Muscle layer of duodenum (tissue), 2 donors: ENCODE results near the gene MEP1B.
"Not testable (repeated sequence)": the region's sequence is repeated elsewhere in the genome, so short reads cannot be mapped to it uniquely, and the experiment has no call there.

Experiments used
- H3K27ac ChIP-seq: one replicate; pipeline ENCODE4 v1.7.0; 2013; ENCODE audit warnings: mild to moderate bottlenecking, low read length
- H3K27me3 ChIP-seq: one replicate; pipeline ENCODE4 v1.7.0; 2013; ENCODE audit warnings: low read depth, mild to moderate bottlenecking, control low read depth, low read length
- H3K36me3 ChIP-seq, 2 donors: one replicate each; pipeline ENCODE4 v1.7.0; 2013; ENCODE audit warnings: low read length in 2 of 2, control low read depth in 1 of 2, mild to moderate bottlenecking in 1 of 2; ENCODE audit not compliant: insufficient read depth in 2 of 2, control insufficient read depth in 1 of 2
- H3K4me1 ChIP-seq, 2 donors: one replicate each; pipeline ENCODE4 v1.7.0; 2013; ENCODE audit warnings: low read length in 2 of 2, mild to moderate bottlenecking in 2 of 2, control low read depth in 1 of 2, moderate library complexity in 1 of 2; ENCODE audit not compliant: insufficient read depth in 2 of 2, control insufficient read depth in 1 of 2
- H3K4me3 ChIP-seq, 2 donors: one replicate each; pipeline ENCODE4 v1.7.0; 2013; ENCODE audit warnings: low read length in 2 of 2, low read depth in 1 of 2, mild to moderate bottlenecking in 1 of 2
- H3K9me3 ChIP-seq, 2 donors: one replicate each; pipeline ENCODE4 v1.7.0; 2013; ENCODE audit warnings: low read length in 2 of 2, control low read depth in 1 of 2, mild to moderate bottlenecking in 1 of 2; ENCODE audit not compliant: control insufficient read depth in 1 of 2
- donor health status: healthy.

MEP1B gene

GRCh38 chr18:32175265-32175664, 14.6 kb upstream of the MEP1B start:
- Histone ChIP-seq H3K27me3 (no peaks in the 10 kb centered on the region), H3K4me3 (no peak overlapping the region), H3K36me3 (no peaks in the 10 kb centered on the region), H3K4me1 (no peaks in the 10 kb centered on the region), H3K9me3 (no peaks in the 10 kb centered on the region), H3K27ac (no peak overlapping the region)

GRCh38 chr18:32176745-32177144, 13.1 kb upstream of the MEP1B start:
- not testable (repeated sequence) for H3K4me3 ChIP-seq, H3K9me3 ChIP-seq, H3K27me3 ChIP-seq, H3K27ac ChIP-seq, H3K36me3 ChIP-seq, H3K4me1 ChIP-seq

GRCh38 chr18:32177530-32177929, 12.3 kb upstream of the MEP1B start:
- H3K27me3 ChIP-seq: no peaks in the 10 kb centered on the region
- H3K4me3 ChIP-seq: no peak overlapping the region
- H3K9me3 ChIP-seq: no peaks in the 10 kb centered on the region
- H3K27ac ChIP-seq: no peak overlapping the region
- no peaks in the 10 kb centered on the region for H3K36me3 ChIP-seq
- no peaks in the 10 kb centered on the region for H3K4me1 ChIP-seq

GRCh38 chr18:32183503-32183902, 6.3 kb upstream of the MEP1B start:
- Histone ChIP-seq H3K4me3 (no peak overlapping the region), H3K9me3 (peaks cover 0 to 9% of the 10 kb centered on the region in 2 donors), H3K27ac (no peak overlapping the region), H3K27me3 (no peaks in the 10 kb centered on the region), H3K4me1 (no peaks in the 10 kb centered on the region), H3K36me3 (no peaks in the 10 kb centered on the region)

- no peaks in the 10 kb centered on the region for H3K4me1 ChIP-seq
- no peaks in the 10 kb centered on the region for H3K36me3 ChIP-seq
- no peaks in the 10 kb centered on the region for H3K27me3 ChIP-seq
- H3K27ac ChIP-seq: peak overlapping the region; percentile 34
- peak overlapping the region in 1 of 2 donors; percentile 31 for H3K4me3 ChIP-seq
- H3K9me3 ChIP-seq: no peaks in the 10 kb centered on the region
Observed at GRCh38 chr18:32190209-32190608, 370 bp downstream of the MEP1B start.

- Histone ChIP-seq H3K36me3 (no peaks in the 10 kb centered on the region), H3K27ac (no peak overlapping the region), H3K4me3 (no peak overlapping the region), H3K27me3 (no peaks in the 10 kb centered on the region), H3K9me3 (no peaks in the 10 kb centered on the region), H3K4me1 (no peaks in the 10 kb centered on the region)
Observed at GRCh38 chr18:32195881-32196815, 6.3 kb downstream of the MEP1B start.

- no peaks in the 10 kb centered on the region for H3K36me3 ChIP-seq
- no peak overlapping the region for H3K4me3 ChIP-seq
- no peaks in the 10 kb centered on the region for H3K27me3 ChIP-seq
- H3K27ac ChIP-seq: no peak overlapping the region
- no peaks in the 10 kb centered on the region for H3K4me1 ChIP-seq
- no peaks in the 10 kb centered on the region for H3K9me3 ChIP-seq
Observed at GRCh38 chr18:32200766-32201165, 10.9 kb downstream of the MEP1B start.

- Histone ChIP-seq H3K27me3 (no peaks in the 10 kb centered on the region), H3K4me3 (no peak overlapping the region), H3K27ac (peak overlapping the region; percentile 19)
Observed at GRCh38 chr18:32201948-32202672, 12.3 kb downstream of the MEP1B start.

GRCh38 chr18:32208023-32208422, 18.2 kb downstream of the MEP1B start:
- H3K36me3 ChIP-seq: no peaks in the 10 kb centered on the region
- H3K9me3 ChIP-seq: no peaks in the 10 kb centered on the region
- no peak overlapping the region for H3K4me3 ChIP-seq
- H3K27me3 ChIP-seq: no peaks in the 10 kb centered on the region
- H3K27ac ChIP-seq: no peak overlapping the region
- H3K4me1 ChIP-seq: peaks cover 0 to 3% of the 10 kb centered on the region in 2 donors

More at GRCh38 chr18:32201948-32202672, 12.3 kb downstream of the MEP1B start:
- no peaks in the 10 kb centered on the region for H3K4me1 ChIP-seq
- H3K9me3 ChIP-seq: no peaks in the 10 kb centered on the region
- no peaks in the 10 kb centered on the region for H3K36me3 ChIP-seq

- Histone ChIP-seq H3K4me3 (no peak overlapping the region), H3K27ac (no peak overlapping the region), H3K9me3 (no peaks in the 10 kb centered on the region), H3K4me1 (peaks cover 0 to 3% of the 10 kb centered on the region in 2 donors), H3K36me3 (no peaks in the 10 kb centered on the region), H3K27me3 (no peaks in the 10 kb centered on the region)
Observed at GRCh38 chr18:32208577-32208976, 18.7 kb downstream of the MEP1B start.

- H3K4me1 ChIP-seq: peaks cover 0 to 3% of the 10 kb centered on the region in 2 donors
- H3K4me3 ChIP-seq: no peak overlapping the region
Observed at GRCh38 chr18:32209685-32210445, 20.0 kb downstream of the MEP1B start.

More at GRCh38 chr18:32209685-32210445, 20.0 kb downstream of the MEP1B start:
- Histone ChIP-seq H3K27me3 (no peaks in the 10 kb centered on the region), H3K9me3 (no peaks in the 10 kb centered on the region), H3K27ac (no peak overlapping the region), H3K36me3 (no peaks in the 10 kb centered on the region)
